Activated T-helper 2 cell treated with anti-CD3 and anti-CD28 coated beads, Interferon-gamma antibody, Interleukin-2, Interleukin-4, amounts not matched to agents 10 μg/mL and 5 μg/mL and 100 μg/mL, durations not matched to agents 14 hours and 24 hours and 36 hours (primary cell): ENCODE data around the gene CKAP5. TPM values are rescaled to one million over a fixed set of nuclear protein-coding genes. Genes with fewer than 3 reads are reported as not detected.

ENCODE experiments used
- DNase-seq: peaks from one replicate; pipeline ENCODE4 v3.0.0; 2021; ENCODE audit warnings: low spot score
- H3K27ac Mint-ChIP-seq: one replicate; pipeline ENCODE4 v1.8.0; 2021; ENCODE audit warnings: mixed read lengths
- H3K27me3 Mint-ChIP-seq: one replicate; pipeline ENCODE4 v1.8.0; 2021; ENCODE audit warnings: low read depth, mixed read lengths
- H3K36me3 Mint-ChIP-seq: one replicate; pipeline ENCODE4 v1.8.0; 2021; ENCODE audit warnings: low read depth, mixed read lengths
- H3K4me1 Mint-ChIP-seq: one replicate; pipeline ENCODE4 v1.8.0; 2021; ENCODE audit warnings: low read depth, mixed read lengths
- H3K4me3 Mint-ChIP-seq: one replicate; pipeline ENCODE4 v1.8.0; 2021; ENCODE audit warnings: low read depth, mild to moderate bottlenecking, moderate library complexity, mixed read lengths
- H3K9me3 Mint-ChIP-seq: one replicate; pipeline ENCODE4 v1.8.0; 2021; ENCODE audit warnings: mixed read lengths
- intact Hi-C: fragments of 100-400 bp; cut with micrococcal nuclease; formaldehyde crosslinking; loops from one replicate; pipeline ENCODE4 v1.15.1; 2023
- total RNA-seq: library from RNA; stranded (reverse); gene quantifications from 2 replicates; pipeline ENCODE4 v1.2.3, GENCODE V29; 2022

Gene CKAP5
- total RNA-seq, 1 donor from 2014 or later = 127 TPM

DNA sequence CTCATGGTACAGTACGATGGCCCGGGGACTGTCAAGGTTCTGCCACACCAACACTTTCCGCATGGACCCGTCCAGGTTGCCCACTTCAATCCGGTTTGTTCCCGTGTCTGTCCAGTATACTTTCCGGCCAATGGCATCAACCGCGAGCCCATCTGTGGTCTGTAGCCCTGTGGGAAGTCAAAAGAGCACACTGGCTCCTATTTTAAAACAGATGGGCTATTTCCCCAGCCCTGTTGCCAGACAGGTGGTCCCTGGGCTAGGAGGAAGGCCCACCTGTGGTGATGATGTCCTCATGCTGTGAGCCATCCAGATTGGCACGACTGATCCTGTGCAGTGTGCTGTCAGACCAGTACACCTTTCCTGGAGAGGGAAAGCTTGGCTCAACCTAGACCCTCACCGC lies 30.4 kb upstream of the CKAP5 start:
- intact Hi-C loops = no loop called here
- Mint-ChIP-seq H3K27ac (no peak overlapping the region), H3K27me3 (no peaks in the 10 kb centered on the region), H3K36me3 (no peaks in the 10 kb centered on the region), H3K4me3 (no peak overlapping the region), H3K4me1 (no peaks in the 10 kb centered on the region), H3K9me3 (no peaks in the 10 kb centered on the region)
- DNase-seq = no peak

DNA sequence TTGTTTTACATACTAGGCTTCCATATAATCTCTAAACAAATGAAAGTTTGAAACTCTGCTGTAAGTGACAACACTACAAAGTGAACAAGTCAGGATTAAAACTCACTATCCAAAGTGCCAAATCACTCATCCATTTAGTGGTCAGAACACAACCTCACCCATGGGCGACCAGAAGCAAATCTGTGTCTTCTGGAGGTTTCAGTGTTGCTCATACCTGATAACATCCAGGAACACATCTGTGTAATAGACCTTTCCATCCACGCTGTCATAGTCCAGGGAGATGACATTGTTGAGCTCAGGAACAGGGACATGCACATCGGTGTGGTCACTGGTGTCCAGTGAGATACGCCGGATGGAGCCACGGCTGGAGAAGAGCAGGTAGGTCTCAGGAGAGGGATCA lies 28.5 kb upstream of the CKAP5 start:
- DNase-seq = no peak
- H3K9me3 Mint-ChIP-seq = no peaks in the 10 kb centered on the region
- no peak overlapping the region for H3K4me3 Mint-ChIP-seq
- H3K27ac Mint-ChIP-seq = no peak overlapping the region
- no peaks in the 10 kb centered on the region for H3K36me3 Mint-ChIP-seq
- no peaks in the 10 kb centered on the region for H3K4me1 Mint-ChIP-seq
- H3K27me3 Mint-ChIP-seq = no peaks in the 10 kb centered on the region
- intact Hi-C loops = no loop called here

DNA sequence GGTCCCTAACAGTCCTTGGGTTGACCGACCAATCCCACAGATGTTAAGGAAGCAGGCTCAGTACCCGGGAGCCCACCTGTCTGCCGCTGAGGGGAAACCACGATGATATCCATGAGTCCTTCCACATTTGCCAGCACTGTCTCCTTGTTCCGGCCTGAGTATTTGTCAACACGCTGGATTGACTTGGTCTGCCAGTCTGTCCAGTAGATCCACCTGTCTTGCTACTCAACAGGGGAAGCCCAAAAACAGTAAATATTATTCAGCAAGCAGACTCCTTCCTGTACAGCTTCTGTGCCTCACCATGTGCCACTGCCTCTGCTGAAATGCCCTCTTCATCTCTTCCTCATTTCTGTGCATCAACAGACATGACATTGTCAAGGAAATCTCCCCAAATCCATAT lies 22.8 kb upstream of the CKAP5 start:
- Mint-ChIP-seq H3K36me3 (no peaks in the 10 kb centered on the region), H3K27ac (no peak overlapping the region), H3K9me3 (no peaks in the 10 kb centered on the region), H3K4me1 (no peaks in the 10 kb centered on the region), H3K4me3 (no peak overlapping the region), H3K27me3 (peaks cover 4% of the 10 kb centered on the region)
- DNase-seq = no peak
- intact Hi-C loops = no loop called here

DNA sequence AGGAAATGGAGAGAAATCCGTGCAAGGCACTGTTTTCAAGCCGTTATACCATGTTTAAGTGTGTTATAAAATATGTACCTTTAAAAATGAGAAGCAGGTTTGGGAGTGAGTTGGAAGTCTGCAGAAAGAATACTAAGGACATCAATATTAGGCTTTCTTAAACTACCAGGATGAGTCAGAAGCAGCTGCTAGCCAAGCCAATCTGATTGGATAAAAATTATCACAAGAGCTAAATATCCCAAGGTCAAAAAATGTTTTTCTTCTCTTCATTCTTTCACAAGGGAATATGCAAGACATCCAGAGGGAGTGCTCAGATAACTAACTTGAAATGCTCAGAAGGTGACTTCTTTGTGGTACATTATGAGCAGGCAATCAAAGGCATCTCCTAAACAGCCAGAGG lies 19.3 kb upstream of the CKAP5 start:
- Mint-ChIP-seq H3K27ac (no peak overlapping the region), H3K9me3 (no peaks in the 10 kb centered on the region), H3K36me3 (no peaks in the 10 kb centered on the region), H3K4me3 (no peak overlapping the region), H3K4me1 (no peaks in the 10 kb centered on the region), H3K27me3 (peaks cover 5% of the 10 kb centered on the region)
- intact Hi-C loops = no loop called here
- no peak for DNase-seq

DNA sequence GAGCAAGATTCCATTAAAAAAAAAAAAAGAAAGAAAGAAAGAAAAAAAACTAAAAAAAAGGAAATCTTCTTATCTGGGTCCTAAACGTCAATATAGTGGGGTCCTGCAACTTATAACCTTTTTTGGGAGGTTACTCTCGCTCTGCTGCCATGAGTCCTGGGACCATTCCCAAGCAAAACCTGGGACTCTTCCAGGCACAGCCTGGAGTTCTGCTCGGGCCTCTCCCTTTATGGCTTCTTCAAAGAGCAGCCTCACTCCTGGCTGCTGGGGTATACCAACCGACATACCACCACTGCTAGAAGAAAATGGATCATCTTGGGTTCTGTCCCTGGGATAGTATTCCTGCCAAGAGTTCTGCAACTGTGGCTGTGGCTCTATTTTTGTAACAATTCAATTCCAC lies 14.1 kb upstream of the CKAP5 start:
- Mint-ChIP-seq H3K4me3 (no peak overlapping the region), H3K27ac (no peak overlapping the region), H3K9me3 (no peaks in the 10 kb centered on the region), H3K27me3 (peaks cover 1% of the 10 kb centered on the region), H3K36me3 (no peaks in the 10 kb centered on the region), H3K4me1 (no peaks in the 10 kb centered on the region)
- intact Hi-C loops = no loop called here
- no peak for DNase-seq

DNA sequence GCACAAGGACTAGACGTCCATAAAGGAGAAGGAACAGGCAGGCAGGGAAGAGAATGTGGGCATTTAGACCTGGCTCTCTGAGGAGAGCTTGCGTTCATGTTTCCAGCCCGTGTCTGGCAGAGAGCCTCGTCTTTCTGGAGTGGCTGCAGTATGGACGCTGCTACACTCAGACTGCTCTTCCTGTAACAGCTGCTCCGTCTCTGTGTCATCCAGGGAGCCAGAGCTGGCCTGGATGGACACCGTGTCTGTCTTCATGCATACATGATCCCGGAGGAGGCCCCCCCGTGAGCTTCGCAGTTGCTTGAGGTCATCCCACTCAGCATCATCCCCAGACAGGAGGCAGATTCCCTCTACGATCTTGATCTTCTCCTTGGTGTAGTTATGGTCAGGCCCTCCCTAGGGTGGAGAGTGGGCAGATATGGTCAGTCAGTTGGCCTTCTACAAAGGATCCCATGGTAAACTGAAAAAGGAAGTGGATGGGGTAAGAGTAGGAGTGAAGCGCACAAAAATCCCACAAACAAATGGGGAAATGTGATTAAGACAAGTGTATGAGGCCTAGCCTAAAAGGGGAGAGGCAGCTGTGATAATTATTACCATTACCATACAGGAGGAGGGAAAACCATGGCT lies 13.0 kb upstream of the CKAP5 start:
- no peak for DNase-seq
- Mint-ChIP-seq H3K27ac (no peak overlapping the region), H3K4me1 (no peaks in the 10 kb centered on the region), H3K4me3 (no peak overlapping the region), H3K9me3 (no peaks in the 10 kb centered on the region), H3K27me3 (peaks cover 1% of the 10 kb centered on the region), H3K36me3 (no peaks in the 10 kb centered on the region)
- intact Hi-C loops = no loop called here

DNA sequence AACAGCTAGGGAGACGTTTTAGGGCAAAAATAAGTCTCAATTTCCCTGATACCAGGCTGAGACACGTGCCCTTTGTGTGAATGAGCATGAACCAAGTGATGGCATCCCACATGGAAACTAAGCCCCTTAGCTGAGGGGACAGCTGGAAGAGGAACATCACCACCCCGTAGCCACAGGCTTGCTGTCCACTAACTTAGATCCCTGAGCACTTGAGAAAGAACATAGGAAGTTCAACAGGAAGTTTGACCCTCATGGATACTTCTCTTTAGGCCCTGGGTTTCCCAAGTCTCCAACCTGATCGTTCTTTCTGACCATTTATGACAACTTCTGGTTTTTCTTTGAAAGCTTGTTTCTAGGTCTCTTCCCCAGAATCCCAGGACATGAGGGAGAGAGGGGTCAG lies 11.6 kb upstream of the CKAP5 start:
- intact Hi-C loops = no loop called here
- DNase-seq = no peak
- H3K27ac Mint-ChIP-seq = no peak overlapping the region
- H3K4me3 Mint-ChIP-seq = no peak overlapping the region
- H3K9me3 Mint-ChIP-seq = no peaks in the 10 kb centered on the region
- no peaks in the 10 kb centered on the region for H3K36me3 Mint-ChIP-seq
- peaks cover 1% of the 10 kb centered on the region for H3K27me3 Mint-ChIP-seq
- H3K4me1 Mint-ChIP-seq = no peaks in the 10 kb centered on the region

DNA sequence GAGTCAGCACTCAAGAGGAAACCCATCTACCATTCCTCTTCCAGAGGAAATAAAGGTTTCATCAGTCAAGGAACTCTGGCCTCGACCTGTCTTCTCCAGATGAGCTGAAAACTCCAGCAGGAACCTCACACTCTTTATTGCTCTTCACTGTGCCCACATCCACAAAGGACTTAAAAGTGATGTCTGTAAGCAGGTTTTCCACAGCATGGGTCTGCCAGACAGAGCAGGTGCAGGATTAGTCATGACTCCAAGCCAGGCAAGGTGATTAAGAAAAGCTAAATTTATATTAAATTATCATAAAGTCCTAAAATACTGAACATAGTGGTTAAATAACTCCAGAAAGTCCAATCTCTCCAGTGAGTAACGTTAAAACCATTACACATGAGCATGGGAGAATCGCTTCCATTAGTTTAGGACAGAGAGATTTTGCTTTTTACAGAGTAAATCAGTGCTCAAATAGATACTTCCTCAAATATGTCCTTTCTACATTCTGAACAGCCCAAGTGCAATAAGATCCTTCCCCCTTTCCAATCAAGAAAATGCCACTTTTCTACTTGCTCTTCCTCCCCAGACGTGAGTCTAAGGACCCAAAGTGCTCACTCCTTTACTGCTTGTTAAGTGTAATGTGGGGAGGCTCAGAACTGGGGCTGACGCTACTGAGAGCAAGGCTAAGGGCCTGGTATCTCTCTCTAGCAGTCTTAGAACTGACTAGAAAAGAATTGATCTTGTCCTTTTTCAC lies 10.7 kb upstream of the CKAP5 start:
- no peaks in the 10 kb centered on the region for H3K4me1 Mint-ChIP-seq
- no peak for DNase-seq
- H3K36me3 Mint-ChIP-seq = no peaks in the 10 kb centered on the region
- H3K9me3 Mint-ChIP-seq = no peaks in the 10 kb centered on the region
- intact Hi-C loops = no loop called here
- H3K27me3 Mint-ChIP-seq = no peaks in the 10 kb centered on the region
- H3K27ac Mint-ChIP-seq = no peak overlapping the region
- H3K4me3 Mint-ChIP-seq = no peak overlapping the region

DNA sequence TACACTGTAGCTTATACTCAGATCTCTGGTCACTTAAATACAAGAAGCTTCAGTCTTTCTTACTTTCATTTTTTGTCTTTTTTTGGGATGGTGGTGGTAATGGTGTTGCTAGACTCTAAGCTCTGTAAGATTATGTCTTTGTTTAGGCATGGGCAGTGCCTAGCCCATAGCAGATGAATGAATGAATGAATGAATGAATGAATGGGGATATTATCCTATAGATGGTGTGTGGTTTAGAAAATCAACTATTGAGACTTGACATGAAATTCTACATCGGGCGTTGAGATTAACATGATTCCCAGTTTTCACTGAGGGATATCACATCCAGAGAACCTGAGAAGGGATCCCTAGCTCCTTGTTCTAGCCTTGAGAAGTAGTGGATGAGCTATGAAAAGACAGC lies 9.8 kb upstream of the CKAP5 start:
- no peak overlapping the region for H3K4me3 Mint-ChIP-seq
- no peaks in the 10 kb centered on the region for H3K4me1 Mint-ChIP-seq
- no peaks in the 10 kb centered on the region for H3K27me3 Mint-ChIP-seq
- no peaks in the 10 kb centered on the region for H3K9me3 Mint-ChIP-seq
- DNase-seq = no peak
- H3K36me3 Mint-ChIP-seq = no peaks in the 10 kb centered on the region
- H3K27ac Mint-ChIP-seq = no peak overlapping the region
- intact Hi-C loops = no loop called here

DNA sequence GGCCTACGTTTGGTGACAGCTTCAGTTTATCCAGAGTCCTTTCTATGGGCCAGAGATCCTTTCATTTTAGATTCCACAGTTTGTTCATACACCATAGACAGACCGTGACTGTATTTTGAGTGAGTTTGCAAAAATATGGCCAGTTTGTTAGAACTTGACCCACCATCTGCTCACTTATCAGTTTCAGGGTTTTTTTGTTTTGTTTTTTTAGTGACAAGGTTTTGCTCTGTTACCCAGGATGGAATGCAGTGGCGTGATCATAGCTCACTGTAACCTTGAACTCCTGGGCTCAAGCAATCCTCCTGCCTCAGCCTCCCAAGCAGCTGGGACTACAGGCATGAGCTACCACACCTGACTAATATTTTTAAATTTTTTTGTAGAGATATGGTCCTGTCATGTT lies 9.1 kb upstream of the CKAP5 start:
- H3K9me3 Mint-ChIP-seq = no peaks in the 10 kb centered on the region

DNA sequence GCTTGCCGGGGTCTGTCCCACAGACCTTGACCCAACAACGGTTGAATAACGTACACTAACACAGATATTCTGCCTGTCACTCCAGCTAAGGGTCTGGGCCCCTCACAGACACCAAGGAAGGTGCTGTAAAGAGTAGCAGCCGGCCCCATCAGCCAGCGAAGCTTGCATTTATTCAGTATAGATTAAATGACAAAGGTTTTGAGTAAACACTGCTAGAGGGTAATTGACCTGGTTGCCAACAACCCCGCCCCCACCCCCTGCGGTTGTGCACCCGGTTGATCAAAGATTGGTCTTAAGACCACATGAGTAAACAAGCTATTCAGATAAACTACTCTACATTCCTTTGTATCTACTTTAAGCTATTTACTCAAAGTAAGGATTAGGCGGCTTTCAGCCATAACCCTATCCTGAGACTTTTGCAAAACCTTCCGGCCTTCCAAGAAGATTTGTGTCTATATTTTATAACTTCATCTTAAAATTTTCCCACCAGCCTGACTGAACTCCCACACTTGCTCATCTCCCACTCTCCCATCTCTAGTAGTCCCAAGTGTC lies 4.8 kb upstream of the CKAP5 start:
- H3K27ac Mint-ChIP-seq = no peak overlapping the region
- H3K4me3 Mint-ChIP-seq = no peak overlapping the region
- H3K4me1 Mint-ChIP-seq = peaks cover 9% of the 10 kb centered on the region
- intact Hi-C loops = no loop called here
- H3K36me3 Mint-ChIP-seq = no peaks in the 10 kb centered on the region
- no peaks in the 10 kb centered on the region for H3K27me3 Mint-ChIP-seq
- no peak for DNase-seq
- H3K9me3 Mint-ChIP-seq = no peaks in the 10 kb centered on the region

More for the DNA sequence above, 9.1 kb upstream of the CKAP5 start:
- Mint-ChIP-seq H3K4me3 (no peak overlapping the region), H3K27me3 (no peaks in the 10 kb centered on the region), H3K36me3 (no peaks in the 10 kb centered on the region), H3K27ac (no peak overlapping the region), H3K4me1 (no peaks in the 10 kb centered on the region)
- no peak for DNase-seq
- intact Hi-C loops = no loop called here

DNA sequence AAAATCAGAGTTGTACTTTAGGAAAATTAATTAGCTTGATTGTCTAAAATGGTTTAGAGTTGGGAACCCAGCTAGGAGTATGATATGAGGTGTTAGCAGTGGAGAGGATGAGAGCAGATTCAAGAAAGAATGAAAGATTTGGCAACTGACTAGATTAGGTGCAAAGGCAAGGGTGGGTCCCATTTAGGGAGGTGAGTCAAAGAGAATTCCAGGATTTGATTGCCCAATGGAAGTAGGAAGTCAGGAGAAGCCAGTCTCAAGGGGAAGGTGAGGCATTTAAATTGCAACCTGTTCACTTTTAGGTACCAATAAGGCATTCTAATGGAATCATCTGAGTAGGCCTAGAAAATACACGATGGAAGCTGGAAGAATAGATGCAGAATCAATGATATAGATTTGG lies 3.6 kb upstream of the CKAP5 start:
- H3K27ac Mint-ChIP-seq = no peak overlapping the region

DNA sequence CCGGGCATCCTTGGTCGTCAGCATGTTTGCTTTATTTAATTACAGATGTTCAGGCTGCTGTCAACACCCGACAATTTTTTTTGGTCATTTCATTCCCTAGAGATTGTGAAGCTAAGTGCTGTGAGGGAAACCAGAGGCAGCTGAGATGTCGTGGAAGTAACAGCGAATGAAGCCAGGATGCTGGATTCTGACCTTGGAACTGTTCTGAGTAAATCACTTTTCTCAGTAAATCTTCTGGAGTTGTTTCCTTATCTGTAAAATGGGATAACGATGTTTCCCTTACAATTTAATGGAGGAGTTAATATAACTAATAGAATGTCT lies 390 bp upstream of the CKAP5 start:
- DNase-seq = no peak
- no peaks in the 10 kb centered on the region for H3K27me3 Mint-ChIP-seq
- peak overlapping the region; percentile 96 for H3K4me3 Mint-ChIP-seq
- intact Hi-C loops = loop anchor here (2.0 to 10.0 kb wide), 4 partner anchors 20 to 581 kb away; partner anchors contain the start of genes ARHGAP1, ATG13, HARBI1 and PSMC3
- H3K4me1 Mint-ChIP-seq = peaks cover 35% of the 10 kb centered on the region
- peak overlapping the region; percentile 97 for H3K27ac Mint-ChIP-seq
- H3K36me3 Mint-ChIP-seq = peaks cover 18% of the 10 kb centered on the region
- H3K9me3 Mint-ChIP-seq = no peaks in the 10 kb centered on the region

More for the DNA sequence above, 3.6 kb upstream of the CKAP5 start:
- Mint-ChIP-seq H3K9me3 (no peaks in the 10 kb centered on the region), H3K36me3 (peaks cover 5% of the 10 kb centered on the region), H3K27me3 (no peaks in the 10 kb centered on the region), H3K4me3 (no peak overlapping the region), H3K4me1 (peaks cover 16% of the 10 kb centered on the region)
- no peak for DNase-seq
- intact Hi-C loops = loop anchor here (5.0 to 10.0 kb wide), 3 partner anchors 145 to 578 kb away; partner anchors contain the start of genes ARHGAP1, ATG13, HARBI1 and PSMC3
